Adrenal gland (tissue), 12 donors: Measurements from ENCODE around the gene SMIM33. TPM values are rescaled to one million over a fixed set of nuclear protein-coding genes. Genes with fewer than 3 reads are reported as not detected.

Experiments
- DNase-seq, 7 donors: peaks; one replicate each; pipeline ENCODE4 v3.0.0-alpha.2; 2019 to 2020
- H3K27ac ChIP-seq, 5 donors: fragments of 200-600 bp; sonication (generic) in 4 of 5; 1 replicate in 3 of 5; 2 replicates in 2 of 5; pipeline versions ENCODE4 v1.5.1 to v1.8.0; 2016 to 2020; ENCODE audit warnings: mild to moderate bottlenecking in 1 of 5
- H3K27me3 ChIP-seq: fragments of 200-600 bp; 2 replicates; pipeline ENCODE4 v1.8.0; 2021
- H3K36me3 ChIP-seq, 2 donors: fragments of 200-600 bp; replicated peaks in 1 of 2; 1 replicate in 1 of 2; 2 replicates in 1 of 2; pipeline versions ENCODE4 v1.5.1 to v1.8.0; 2018 to 2022
- H3K4me1 ChIP-seq, 2 donors: fragments of 200-600 bp; replicated peaks in 1 of 2; 1 replicate in 1 of 2; 2 replicates in 1 of 2; pipeline versions ENCODE4 v1.5.1 to v1.8.0; 2018 to 2021
- H3K4me3 ChIP-seq, 4 donors: fragments of 200-600 bp; sonication (generic) in 3 of 4; one replicate each; pipeline ENCODE4 v1.5.1; 2016 to 2018
- H3K9me3 ChIP-seq, 3 donors: fragments of 200-600 bp; sonication (generic) in 1 of 3; replicated peaks in 1 of 3; 1 replicate in 2 of 3; 2 replicates in 1 of 3; pipeline versions ENCODE4 v1.5.1 to v1.8.0; 2016 to 2021
- POLR2A ChIP-seq, 2 donors: fragments of 450-650 bp; IDR thresholded peaks; one replicate each; pipeline ENCODE4 v1.6.1; 2017; ENCODE audit warnings: antibody characterized with exemption in 2 of 2, mild to moderate bottlenecking in 2 of 2, moderate library complexity in 1 of 2
- WGBS, 4 donors: extraction: QIAGEN DNeasy Blood & Tissue Kit in 2 of 4; methylation state at CpG; one replicate each; pipeline versions ENCODE4 v1.1.5 to v1.1.7; 2013 to 2017; 5-methylcytosine and 5-hydroxymethylcytosine counted together
- intact Hi-C, 2 donors: fragments of 100-400 bp; cut with DNase I; formaldehyde crosslinking; loops; one replicate each; pipeline versions ENCODE4 v1.14.1 to v1.15.0; 2022 to 2023
- polyA plus RNA-seq, 3 donors: library from polyadenylated mRNA; stranded (reverse); fragments of 200-250 nt in 2 of 3; fragments of 350-450 nt in 1 of 3; fragmentation: Illumina TruSeq in 1 of 3; extraction: RNeasy Lipid Tissue Mini Kit (QIAGEN cat#74804) in 1 of 3; gene quantifications; one replicate each; pipeline ENCODE4 v1.2.3, GENCODE V29; 2013 to 2014
- total RNA-seq, 9 donors: library from RNA; depleted of rRNA in 4 of 9; stranded (reverse); fragments of >200 nt in 4 of 9; fragments of 120-200 nt in 1 of 9; fragmentation: NEBNext Ultra II Directional in 1 of 9; extraction: Animal tissue kit (Norgen Biotek cat#: 25700) in 1 of 9; gene quantifications; one replicate each; pipeline versions ENCODE4 v1.1.0 to v1.2.4, GENCODE V29; 2013 to 2023
- TF ChIP-seq, protein P1 (sequence below), 6 experiments: fragments of 450-650 bp in 4 of 6; fragments of 200-600 bp in 2 of 6; sonication (generic) in 1 of 6; IDR thresholded peaks; 1 replicate in 5 of 6; 2 replicates in 1 of 6; pipeline versions ENCODE4 v1.5.1 to v1.8.0; 2016 to 2021; ENCODE audit warnings: antibody characterized with exemption in 6 of 6, mild to moderate bottlenecking in 2 of 6, moderate library complexity in 1 of 6
- donor health status: healthy with polysubstance abuse.
- donor health status: Bipolar disorder and iron deficiency.
- donor health status: DM: yes; HTN: yes; CAD: no.
- donor health status: DM: no; HTN: no; CAD: no.
- donor health status: DM: no; HTN: no; CAD: no.
- donor health status: DM: yes; HTN: yes; CAD: no.

Gene SMIM33
- total and polyA plus RNA-seq, 12 donors = not detected

DNA sequence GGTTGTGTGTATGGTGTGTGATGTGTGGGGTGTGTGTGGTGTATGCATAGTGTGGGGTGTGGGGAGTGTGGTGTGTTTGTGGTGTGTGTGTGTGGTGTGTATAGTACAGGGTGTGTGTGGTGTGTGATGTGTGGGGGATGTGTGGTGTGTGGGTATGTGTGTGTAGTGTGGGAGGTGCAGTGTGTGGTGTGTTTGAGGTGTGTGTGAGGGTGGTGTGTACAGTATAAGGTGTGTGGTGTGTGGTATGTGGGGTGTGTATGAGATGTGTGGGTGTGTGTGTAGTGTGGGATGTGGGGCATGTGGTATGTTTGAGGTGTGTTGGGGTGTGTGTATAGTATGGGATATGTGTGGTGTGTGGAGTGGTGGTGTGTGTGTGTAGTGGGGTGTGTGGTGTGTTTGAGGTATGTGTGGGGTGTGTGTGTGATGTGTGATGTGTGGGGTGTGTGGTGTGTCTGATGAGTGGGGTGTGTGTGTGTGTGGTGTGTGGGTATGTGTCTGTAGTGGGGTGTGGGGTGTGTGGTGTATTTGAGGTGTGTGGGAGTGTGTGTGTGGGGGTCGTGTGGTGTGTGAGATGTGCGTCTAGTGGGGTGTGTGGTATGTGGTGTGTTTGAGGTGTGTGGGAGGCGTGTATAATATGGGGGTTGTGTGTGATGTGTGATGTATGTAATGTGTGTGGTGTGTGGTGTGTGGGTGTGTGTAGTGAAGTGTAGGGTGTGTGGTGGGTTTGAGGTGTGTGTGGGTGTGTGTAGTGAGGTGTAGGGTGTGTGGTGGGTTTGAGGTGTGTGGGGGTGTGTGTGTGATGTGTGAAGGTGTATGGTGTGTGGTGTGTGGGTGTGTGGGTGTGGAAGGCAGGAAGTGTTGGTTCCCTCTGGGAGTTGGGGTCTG is 16.9 kb upstream of the SMIM33 start:
- Histone ChIP-seq H3K27ac (no peak overlapping the region), H3K4me1 (no peaks in the 10 kb centered on the region), H3K27me3 (no peaks in the 10 kb centered on the region), H3K36me3 (no peaks in the 10 kb centered on the region), H3K9me3 (no peaks in the 10 kb centered on the region), H3K4me3 (no peak overlapping the region)
- DNase-seq = no peak
- TF ChIP-seq, protein P1, sequence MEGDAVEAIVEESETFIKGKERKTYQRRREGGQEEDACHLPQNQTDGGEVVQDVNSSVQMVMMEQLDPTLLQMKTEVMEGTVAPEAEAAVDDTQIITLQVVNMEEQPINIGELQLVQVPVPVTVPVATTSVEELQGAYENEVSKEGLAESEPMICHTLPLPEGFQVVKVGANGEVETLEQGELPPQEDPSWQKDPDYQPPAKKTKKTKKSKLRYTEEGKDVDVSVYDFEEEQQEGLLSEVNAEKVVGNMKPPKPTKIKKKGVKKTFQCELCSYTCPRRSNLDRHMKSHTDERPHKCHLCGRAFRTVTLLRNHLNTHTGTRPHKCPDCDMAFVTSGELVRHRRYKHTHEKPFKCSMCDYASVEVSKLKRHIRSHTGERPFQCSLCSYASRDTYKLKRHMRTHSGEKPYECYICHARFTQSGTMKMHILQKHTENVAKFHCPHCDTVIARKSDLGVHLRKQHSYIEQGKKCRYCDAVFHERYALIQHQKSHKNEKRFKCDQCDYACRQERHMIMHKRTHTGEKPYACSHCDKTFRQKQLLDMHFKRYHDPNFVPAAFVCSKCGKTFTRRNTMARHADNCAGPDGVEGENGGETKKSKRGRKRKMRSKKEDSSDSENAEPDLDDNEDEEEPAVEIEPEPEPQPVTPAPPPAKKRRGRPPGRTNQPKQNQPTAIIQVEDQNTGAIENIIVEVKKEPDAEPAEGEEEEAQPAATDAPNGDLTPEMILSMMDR (IDR thresholded peaks at IDR 0.05) = no peak
- no peak for TF ChIP-seq POLR2A (IDR thresholded peaks at IDR 0.05)
- WGBS, 4 donors = 72 to 87% (median 80%) methylated on average over 3 of the region's 3 CpGs
- intact Hi-C loops = no loop called here

DNA sequence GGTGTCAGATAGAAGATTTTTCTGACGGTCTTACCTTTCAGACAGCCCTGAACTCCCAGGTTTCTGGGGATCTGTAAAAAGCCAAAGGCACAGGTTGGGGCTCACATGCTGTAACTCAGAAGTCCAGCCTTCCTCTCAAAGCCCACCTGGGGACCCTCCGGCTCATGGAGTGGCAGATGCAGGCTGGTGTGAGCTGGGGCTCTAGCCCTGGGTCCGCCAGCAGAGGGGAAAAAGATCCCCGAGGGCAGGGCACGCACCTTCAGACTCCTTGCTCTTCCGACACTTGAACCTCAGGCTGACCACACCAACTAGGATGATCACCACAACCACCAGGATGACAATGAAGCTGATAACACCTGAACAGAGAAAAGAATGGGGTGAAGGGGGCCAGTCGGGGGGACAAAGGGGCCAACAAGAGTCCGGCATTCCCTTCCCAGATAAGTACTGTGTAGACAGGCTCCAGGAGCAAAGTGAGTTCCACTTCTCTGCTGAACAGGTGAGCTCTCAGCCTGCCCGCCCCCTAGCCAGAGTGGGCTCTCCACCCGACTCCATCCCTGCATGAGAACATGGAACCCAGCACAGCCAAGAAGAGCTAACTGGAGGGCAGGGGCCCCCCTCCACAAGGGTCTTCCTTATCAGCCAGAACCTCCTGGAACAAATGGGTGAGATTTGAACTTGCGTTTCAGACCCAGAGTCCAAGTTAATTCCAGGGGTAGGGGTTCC is 16.1 kb upstream of the SMIM33 start:
- WGBS, 4 donors = 86 to 91% (median 89%) methylated on average over 6 to 11 of the region's 11 CpGs
- intact Hi-C loops = no loop called here
- DNase-seq = no peak
- Histone ChIP-seq H3K4me3 (no peak overlapping the region), H3K4me1 (no peaks in the 10 kb centered on the region), H3K36me3 (no peaks in the 10 kb centered on the region), H3K9me3 (no peaks in the 10 kb centered on the region), H3K27me3 (no peaks in the 10 kb centered on the region), H3K27ac (no peak overlapping the region)
- TF ChIP-seq POLR2A (IDR thresholded peaks at IDR 0.05) = no peak
- TF ChIP-seq, protein P1 (IDR thresholded peaks at IDR 0.05) = no peak

DNA sequence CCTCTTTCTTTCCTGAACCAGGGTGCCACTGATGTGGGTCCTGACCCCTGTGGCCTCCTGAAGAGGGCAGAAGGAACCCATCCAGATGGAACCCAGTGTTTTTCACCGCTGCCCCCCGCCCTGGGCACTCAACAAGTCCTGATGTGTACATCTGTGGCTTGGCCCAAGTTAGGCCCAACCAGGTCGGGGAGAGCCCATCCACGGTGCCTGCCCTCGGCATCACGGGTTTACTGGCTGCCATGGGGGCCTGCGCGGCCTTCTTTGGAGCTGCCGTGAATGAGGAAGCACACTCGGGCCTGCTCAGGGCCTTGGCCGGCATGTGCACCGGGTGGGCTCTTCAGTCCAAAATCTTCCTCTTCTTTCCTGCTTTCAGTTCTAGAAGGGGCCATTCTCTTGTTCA is 14.0 kb upstream of the SMIM33 start:
- intact Hi-C loops = no loop called here
- no peaks in the 10 kb centered on the region for H3K27me3 ChIP-seq

DNA sequence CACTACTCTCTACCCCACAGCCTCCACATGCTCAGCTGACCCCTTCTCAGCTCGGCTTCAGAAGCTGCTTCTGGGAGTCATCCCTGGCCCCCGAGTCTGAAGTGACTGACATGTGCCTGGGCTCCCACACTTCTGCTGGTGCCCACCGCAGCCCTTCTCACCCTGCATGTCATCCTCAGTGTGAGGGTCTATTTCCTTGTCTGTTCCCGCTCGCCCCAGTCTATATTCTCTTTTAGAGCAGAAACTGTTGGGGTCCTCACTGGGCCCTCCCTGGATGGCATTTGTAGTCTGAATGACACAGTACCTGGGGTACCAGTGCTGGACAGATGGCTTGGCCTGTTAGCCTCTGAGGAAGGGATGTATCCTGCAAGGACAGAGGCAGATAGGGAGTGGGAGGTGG is 13.6 kb upstream of the SMIM33 start:
- no peak for DNase-seq

More for the DNA sequence above, 14.0 kb upstream of the SMIM33 start:
- Histone ChIP-seq H3K9me3 (no peaks in the 10 kb centered on the region), H3K4me3 (no peak overlapping the region), H3K36me3 (no peaks in the 10 kb centered on the region), H3K27ac (no peak overlapping the region), H3K4me1 (no peaks in the 10 kb centered on the region)
- WGBS, 4 donors = 89 to 94% (median 92%) methylated on average over 7 to 12 of the region's 12 CpGs
- no peak for TF ChIP-seq POLR2A (IDR thresholded peaks at IDR 0.05)
- TF ChIP-seq, protein P1 (IDR thresholded peaks at IDR 0.05) = no peak
- DNase-seq = no peak

More for the DNA sequence above, 13.6 kb upstream of the SMIM33 start:
- H3K4me1 ChIP-seq = no peaks in the 10 kb centered on the region
- no peaks in the 10 kb centered on the region for H3K9me3 ChIP-seq
- no peaks in the 10 kb centered on the region for H3K36me3 ChIP-seq
- no peak overlapping the region for H3K4me3 ChIP-seq
- intact Hi-C loops = no loop called here
- WGBS, 4 donors = 87 to 95% (median 92%) methylated on average over 5 of the region's 5 CpGs
- no peak overlapping the region for H3K27ac ChIP-seq
- TF ChIP-seq POLR2A (IDR thresholded peaks at IDR 0.05) = no peak
- TF ChIP-seq, protein P1 (IDR thresholded peaks at IDR 0.05) = no peak
- H3K27me3 ChIP-seq = no peaks in the 10 kb centered on the region
